GM21381 (cell line): ENCODE measurements around the gene MYO5C.

Source experiments
- ATAC-seq: cut with Tn5 transposase; IDR thresholded peaks from one replicate; pipeline ENCODE4 v1.9.1; 2021; ENCODE audit warnings: mild to moderate bottlenecking, moderate library complexity; ENCODE audit not compliant: unreplicated experiment

The MYO5C gene

DNA sequence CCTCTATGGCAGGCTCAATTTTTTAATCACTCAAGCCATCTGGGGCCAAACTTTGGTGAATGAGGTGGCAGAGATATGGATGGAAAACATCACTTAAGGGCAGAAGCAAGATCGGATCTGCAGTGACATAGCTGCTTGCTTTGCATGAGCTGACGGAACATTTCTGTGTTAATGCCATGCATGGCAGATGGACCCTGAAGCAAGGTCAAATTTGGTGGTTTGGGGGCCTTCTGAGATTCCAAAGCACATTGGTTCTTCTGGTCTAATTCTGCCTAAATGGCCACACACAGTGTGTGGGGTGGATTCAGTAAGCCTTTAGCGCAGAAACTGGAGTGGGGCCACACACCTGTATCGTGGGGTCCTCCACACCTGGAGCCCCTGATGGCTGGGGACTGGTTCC is 144.7 kb downstream of the MYO5C start:
- ATAC-seq = no peak

DNA sequence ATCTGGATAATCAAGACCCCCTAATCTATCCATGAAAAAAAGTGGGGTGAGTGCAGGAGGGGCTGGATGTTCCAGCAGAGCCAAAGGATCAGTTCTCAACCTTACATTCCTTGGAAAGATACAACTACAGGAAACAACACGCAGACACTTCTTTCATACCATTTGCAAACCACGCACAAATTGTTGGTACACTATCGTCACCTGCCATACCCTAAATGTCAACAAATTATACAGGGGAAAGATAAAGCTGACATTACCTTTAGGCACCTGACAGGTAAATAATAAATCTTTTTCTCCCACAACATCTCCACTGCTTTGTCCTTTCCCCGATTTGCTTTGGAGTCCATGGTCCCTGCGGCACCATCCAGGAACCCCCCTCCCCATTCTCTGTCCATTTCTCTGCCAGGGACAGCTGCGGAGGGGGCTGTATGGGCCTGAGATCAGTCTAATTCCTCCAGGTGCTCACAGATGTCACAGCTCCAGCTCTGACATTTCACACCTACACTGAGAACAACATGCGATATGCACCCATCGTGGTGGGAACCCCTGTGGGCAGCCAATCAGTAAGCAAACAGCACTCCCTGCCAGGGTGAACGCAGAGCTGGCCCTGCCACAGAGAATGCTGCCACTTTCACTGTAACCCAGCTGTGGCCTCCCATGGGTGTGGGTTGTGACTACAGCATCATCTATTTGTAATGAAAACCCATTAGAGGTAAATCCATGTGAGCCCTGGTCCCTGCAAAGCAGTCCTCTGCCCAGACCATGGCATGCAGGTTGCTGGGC is 145.4 kb downstream of the MYO5C start:
- no peak for ATAC-seq

DNA sequence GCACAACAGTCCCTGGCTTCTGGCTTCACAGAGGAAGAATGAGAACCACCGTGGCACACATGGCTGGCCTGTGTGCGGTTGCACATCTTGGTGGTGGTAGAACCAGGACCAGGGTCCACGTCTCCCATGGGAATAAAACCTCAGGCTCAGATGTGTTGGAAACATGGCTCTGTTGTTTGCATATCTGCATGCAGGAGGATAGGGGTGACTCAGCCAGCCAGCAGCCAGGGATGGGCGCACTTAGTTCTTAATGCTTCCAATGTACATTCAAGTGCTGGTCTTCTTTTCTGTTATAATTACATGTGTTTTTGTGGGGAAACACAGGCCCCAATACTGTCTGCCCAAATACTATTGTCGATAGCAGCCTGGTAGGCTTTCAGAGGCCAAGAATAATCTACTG is 147.2 kb downstream of the MYO5C start:
- ATAC-seq = no peak

DNA sequence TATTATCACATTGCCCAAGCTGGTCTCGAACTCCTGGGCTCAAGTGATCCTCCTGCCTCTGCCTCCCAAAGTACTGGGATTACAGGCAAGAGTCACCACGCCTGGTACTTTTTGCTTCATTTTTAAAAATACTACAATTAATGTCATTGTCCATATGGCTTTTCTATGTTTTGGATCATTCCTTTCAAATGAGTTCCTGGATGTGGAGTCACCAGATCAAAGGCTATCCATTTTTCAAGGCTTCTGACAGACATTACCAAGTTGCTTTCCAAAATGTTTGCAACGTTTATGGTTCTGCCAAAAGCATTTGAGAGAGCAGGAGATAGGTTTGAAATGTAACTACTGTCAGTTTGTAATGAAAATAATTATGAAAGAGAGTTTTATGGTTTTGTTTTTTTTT is 148.8 kb downstream of the MYO5C start:
- no peak for ATAC-seq

DNA sequence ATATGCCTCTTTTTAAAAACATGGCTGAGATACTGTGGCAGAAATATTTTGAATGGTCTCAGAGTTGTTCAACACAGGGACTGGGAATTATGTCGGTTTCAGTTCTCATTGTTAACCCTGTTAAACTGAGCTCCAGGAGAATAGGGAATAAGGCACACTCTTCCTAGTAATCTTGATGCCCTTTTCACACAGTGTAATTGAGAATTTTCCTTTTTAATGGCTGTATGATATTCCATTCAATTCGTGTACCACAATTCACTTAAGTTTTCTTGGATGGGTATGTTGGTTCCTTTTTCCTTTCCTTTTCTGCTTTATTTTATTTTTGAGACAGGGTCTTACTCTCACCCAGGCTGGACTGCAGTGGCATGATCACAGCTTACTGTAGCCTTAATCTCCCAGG is 149.3 kb downstream of the MYO5C start:
- ATAC-seq = no peak

DNA sequence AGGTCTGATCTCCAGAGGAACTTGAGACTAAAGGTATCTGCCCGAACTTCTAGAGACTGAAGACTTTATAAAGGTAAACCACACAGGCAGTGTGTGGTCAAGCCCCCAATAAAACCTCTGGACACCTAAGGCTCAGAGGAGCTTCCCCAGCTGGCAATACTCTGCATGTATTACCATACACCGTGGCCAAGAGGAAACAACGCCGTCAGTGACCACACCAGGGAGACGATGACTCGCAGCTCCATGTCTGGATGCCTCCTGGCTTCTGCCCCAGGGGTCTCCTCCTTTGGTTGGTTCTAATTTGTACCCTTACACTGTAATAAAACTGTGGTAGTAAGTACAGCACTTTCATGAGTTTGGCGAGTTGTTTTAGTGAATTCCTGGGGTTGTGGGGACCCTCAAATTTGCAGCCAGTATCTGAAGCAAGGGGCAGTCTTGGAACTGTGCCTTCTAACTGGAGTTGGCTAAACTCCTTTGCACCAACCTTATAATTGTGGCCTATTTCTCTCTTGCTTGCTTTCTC is 150.9 kb downstream of the MYO5C start:
- no peak for ATAC-seq

DNA sequence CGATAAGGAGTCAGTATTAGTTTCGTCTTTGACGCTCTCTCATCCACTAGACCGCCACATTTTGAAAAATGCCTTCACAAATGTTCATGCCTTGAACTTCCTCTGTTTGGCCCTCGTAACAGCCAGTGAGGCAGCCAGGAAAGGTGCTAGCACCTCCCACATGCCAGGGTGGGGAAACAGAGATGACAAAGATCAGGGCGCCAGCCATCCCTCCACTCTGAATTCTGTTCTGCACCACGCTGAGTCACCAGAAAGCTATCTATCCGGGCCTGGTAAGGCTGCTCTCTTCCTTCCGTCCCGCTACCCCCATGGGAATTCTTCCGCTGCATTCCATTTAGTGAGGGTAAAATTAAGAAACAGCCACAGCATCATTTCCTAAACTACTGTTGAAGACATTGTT is 151.7 kb downstream of the MYO5C start:
- ATAC-seq = no peak
